ENCODE data around the gene CHST3. TPM values are rescaled to one million over a fixed set of nuclear protein-coding genes. Genes with fewer than 3 reads are reported as not detected.

The CHST3 gene
- polyA plus RNA-seq, 2 of the 4 experiments (the other 2 are of a cell fraction), result 12.8 to 23.1 TPM

DNA sequence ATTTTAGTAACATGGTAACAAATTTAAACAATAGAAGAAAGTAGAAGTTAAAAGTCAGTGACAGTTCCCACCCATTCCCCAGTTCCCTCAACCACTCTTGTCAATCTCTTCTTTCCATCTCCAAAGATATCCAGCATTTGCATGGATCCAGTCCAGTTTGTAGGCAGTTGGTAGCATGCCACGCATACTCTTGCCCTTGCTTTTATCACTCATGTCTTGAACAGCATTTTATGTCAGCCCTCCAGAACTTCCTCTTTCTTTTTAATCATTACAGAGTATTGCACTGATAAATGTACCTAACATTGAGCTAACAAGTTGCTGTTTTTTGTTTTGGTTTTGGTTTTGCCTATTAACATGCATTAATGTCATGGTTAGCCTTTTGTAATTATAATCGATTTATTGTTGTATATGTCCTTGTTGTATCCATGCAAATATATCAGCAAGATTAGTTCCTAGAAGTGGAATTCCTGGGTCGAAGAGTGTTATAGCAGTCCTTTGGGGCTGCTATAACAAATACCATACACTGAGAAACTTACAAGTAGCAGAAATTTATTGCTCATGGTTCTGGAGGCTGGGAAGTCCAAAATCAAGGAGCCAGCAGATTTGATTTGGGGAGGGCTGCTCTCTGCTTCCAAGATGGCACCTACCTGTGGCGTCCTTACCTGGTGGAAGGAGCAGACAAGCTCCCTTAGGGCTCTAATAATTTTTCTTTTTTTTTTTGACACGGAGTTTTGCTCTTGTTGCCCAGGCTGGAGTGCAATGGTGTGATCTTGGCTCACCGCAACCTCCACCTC, 25.7 kb downstream of the CHST3 start:
- DNase-seq (ENCODE audit: low read depth in 1 of 2, low spot score in 1 of 2), result no peak
- FAIRE-seq, result no peak
- 0 out of 3 replicates have a peak, but pooled peaks cover 3% of the 10 kb centered on the region for H3K9me3 ChIP-seq
- TF ChIP-seq MAZ (IDR thresholded peaks at IDR 0.05; ENCODE audit: borderline replicate concordance, low read depth, low read length), result no peak
- TF ChIP-seq ZC3H11A (IDR thresholded peaks at IDR 0.05), result no peak
- TF ChIP-seq, protein P1, sequence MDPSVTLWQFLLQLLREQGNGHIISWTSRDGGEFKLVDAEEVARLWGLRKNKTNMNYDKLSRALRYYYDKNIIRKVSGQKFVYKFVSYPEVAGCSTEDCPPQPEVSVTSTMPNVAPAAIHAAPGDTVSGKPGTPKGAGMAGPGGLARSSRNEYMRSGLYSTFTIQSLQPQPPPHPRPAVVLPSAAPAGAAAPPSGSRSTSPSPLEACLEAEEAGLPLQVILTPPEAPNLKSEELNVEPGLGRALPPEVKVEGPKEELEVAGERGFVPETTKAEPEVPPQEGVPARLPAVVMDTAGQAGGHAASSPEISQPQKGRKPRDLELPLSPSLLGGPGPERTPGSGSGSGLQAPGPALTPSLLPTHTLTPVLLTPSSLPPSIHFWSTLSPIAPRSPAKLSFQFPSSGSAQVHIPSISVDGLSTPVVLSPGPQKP (IDR thresholded peaks at IDR 0.05; ENCODE audit: low read depth, low read length), result no peak
- TF ChIP-seq, protein P2, sequence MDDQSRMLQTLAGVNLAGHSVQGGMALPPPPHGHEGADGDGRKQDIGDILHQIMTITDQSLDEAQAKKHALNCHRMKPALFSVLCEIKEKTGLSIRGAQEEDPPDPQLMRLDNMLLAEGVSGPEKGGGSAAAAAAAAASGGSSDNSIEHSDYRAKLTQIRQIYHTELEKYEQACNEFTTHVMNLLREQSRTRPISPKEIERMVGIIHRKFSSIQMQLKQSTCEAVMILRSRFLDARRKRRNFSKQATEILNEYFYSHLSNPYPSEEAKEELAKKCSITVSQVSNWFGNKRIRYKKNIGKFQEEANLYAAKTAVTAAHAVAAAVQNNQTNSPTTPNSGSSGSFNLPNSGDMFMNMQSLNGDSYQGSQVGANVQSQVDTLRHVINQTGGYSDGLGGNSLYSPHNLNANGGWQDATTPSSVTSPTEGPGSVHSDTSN (IDR thresholded peaks at IDR 0.05), result no peak
- TF ChIP-seq, protein P3, sequence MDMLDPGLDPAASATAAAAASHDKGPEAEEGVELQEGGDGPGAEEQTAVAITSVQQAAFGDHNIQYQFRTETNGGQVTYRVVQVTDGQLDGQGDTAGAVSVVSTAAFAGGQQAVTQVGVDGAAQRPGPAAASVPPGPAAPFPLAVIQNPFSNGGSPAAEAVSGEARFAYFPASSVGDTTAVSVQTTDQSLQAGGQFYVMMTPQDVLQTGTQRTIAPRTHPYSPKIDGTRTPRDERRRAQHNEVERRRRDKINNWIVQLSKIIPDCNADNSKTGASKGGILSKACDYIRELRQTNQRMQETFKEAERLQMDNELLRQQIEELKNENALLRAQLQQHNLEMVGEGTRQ (IDR thresholded peaks at IDR 0.05), result no peak
- TF ChIP-seq CBX8 (IDR thresholded peaks at IDR 0.05), result no peak
- TF ChIP-seq JUN (IDR thresholded peaks at IDR 0.05), result no peak
- no peak for TF ChIP-seq MAFK (IDR thresholded peaks at IDR 0.05; ENCODE audit: partially characterized antibody)
- TF ChIP-seq FOXS1 (CRISPR knock-in tag; IDR thresholded peaks at IDR 0.05), result no peak
- TF ChIP-seq, protein P4, sequence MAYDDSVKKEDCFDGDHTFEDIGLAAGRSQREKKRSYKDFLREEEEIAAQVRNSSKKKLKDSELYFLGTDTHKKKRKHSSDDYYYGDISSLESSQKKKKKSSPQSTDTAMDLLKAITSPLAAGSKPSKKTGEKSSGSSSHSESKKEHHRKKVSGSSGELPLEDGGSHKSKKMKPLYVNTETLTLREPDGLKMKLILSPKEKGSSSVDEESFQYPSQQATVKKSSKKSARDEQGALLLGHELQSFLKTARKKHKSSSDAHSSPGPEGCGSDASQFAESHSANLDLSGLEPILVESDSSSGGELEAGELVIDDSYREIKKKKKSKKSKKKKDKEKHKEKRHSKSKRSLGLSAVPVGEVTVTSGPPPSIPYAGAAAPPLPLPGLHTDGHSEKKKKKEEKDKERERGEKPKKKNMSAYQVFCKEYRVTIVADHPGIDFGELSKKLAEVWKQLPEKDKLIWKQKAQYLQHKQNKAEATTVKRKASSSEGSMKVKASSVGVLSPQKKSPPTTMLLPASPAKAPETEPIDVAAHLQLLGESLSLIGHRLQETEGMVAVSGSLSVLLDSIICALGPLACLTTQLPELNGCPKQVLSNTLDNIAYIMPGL (CRISPR knock-in tag; IDR thresholded peaks at IDR 0.05; ENCODE audit: borderline replicate concordance), result no peak
- TF ChIP-seq JUNB (IDR thresholded peaks at IDR 0.05), result no peak
- TF ChIP-seq, protein P5, sequence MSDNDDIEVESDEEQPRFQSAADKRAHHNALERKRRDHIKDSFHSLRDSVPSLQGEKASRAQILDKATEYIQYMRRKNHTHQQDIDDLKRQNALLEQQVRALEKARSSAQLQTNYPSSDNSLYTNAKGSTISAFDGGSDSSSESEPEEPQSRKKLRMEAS (IDR thresholded peaks at IDR 0.05), result no peak
- TF ChIP-seq NR3C1 (IDR thresholded peaks at IDR 0.05), result no peak
- no peak for TF ChIP-seq HOXA7 (CRISPR knock-in tag; IDR thresholded peaks at IDR 0.05)
- TF ChIP-seq RARB (CRISPR knock-in tag; IDR thresholded peaks at IDR 0.05), result no peak
- no peak for TF ChIP-seq FOSB (CRISPR knock-in tag; IDR thresholded peaks at IDR 0.05)
- no peak for TF ChIP-seq EHF (CRISPR knock-in tag; IDR thresholded peaks at IDR 0.05)
- TF ChIP-seq ESRRA (IDR thresholded peaks at IDR 0.05; ENCODE audit: borderline replicate concordance, low read length), result no peak
- no peak overlapping the region for H3K4me3 ChIP-seq
- WGBS (ENCODE audit: missing lambda C conversion rate), result 87% methylated on average over 6 of the region's 6 CpGs
- no peak for ATAC-seq
- CTCF ChIA-PET, result interaction anchor here (2.5 kb wide), 1 partner anchor 59 kb away, joined by 6 read pairs; no protein-coding TSS in a partner anchor
- POLR2A ChIA-PET, result no interaction called here
- H3K27ac ChIP-seq, result no peak overlapping the region
- H3K4me1 ChIP-seq, result peaks cover 10% of the 10 kb centered on the region; the same call in 1 of the 3 replicates
- H3K4me2 ChIP-seq, result no peak overlapping the region

DNA sequence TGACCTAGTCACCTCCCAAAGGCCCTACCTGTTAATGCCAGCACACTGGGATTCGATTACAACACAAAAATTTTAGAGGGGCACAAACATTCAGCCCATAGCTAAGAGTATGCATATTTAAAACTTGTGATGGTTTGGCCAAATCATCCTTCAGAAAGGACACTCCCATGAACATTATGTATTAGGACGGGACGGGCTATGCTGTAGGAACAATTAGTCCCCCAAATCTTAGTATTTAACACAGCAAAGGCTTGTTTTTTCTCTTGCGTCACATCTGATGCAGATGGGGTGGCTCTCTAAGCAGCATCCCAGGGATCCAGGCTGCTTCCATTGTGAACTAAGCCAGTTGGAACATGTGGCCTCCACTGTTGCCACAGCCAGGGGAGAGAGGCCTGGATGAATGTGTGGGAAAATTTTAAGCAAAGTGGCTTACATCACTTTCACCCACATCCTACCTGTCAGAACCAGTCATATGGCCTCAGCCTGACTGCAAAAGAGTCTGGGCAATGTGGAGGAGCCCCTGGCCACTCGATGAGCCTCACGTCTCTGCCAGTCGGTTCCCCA, 26.6 kb downstream of the CHST3 start:
- no peak for TF ChIP-seq RARB (CRISPR knock-in tag; IDR thresholded peaks at IDR 0.05)
- TF ChIP-seq EHF (CRISPR knock-in tag; IDR thresholded peaks at IDR 0.05), result no peak
- TF ChIP-seq ZC3H11A (IDR thresholded peaks at IDR 0.05), result no peak
- TF ChIP-seq, protein P2 (IDR thresholded peaks at IDR 0.05), result no peak
- TF ChIP-seq ESRRA (IDR thresholded peaks at IDR 0.05; ENCODE audit: borderline replicate concordance, low read length), result no peak
- no peak overlapping the region for H3K4me3 ChIP-seq
- H3K4me2 ChIP-seq, result no peak overlapping the region
- ChIA-PET CTCF (no interaction called here), POLR2A (no interaction called here)
- no peak overlapping the region; a peak in 1 of 6 replicates for H3K27ac ChIP-seq
- H3K9me3 ChIP-seq, result 0 out of 3 replicates have a peak, but pooled peaks cover 3% of the 10 kb centered on the region
- 94% methylated on average over 7 of the region's 7 CpGs for WGBS (ENCODE audit: missing lambda C conversion rate)
- ATAC-seq (no peak), DNase-seq (ENCODE audit: low read depth in 1 of 2, low spot score in 1 of 2) (no peak), FAIRE-seq (no peak)
- H3K4me1 ChIP-seq, result peaks cover 1% of the 10 kb centered on the region; the same call in 1 of the 3 replicates

Measured in A549 (cell line).